HepG2 (cell line): Measurements from ENCODE around the gene S100P. TPM values are rescaled to one million over a fixed set of nuclear protein-coding genes. Genes with fewer than 3 reads are reported as not detected.

Source experiments
- AKAP8 ChIP-seq: sonication (generic); formaldehyde crosslinking; IDR thresholded peaks from 2 replicates; pipeline ENCODE4 v1.5.1; 2020; ENCODE audit warnings: mild to moderate bottlenecking, missing genetic modification reagents
- FOXO1 ChIP-seq: sonication (generic); formaldehyde crosslinking; IDR thresholded peaks from 2 replicates; pipeline ENCODE4 v1.4.0; 2020; ENCODE audit warnings: missing genetic modification reagents
- FOXP4 ChIP-seq: sonication (generic); formaldehyde crosslinking; IDR thresholded peaks from 2 replicates; pipeline ENCODE4 v1.4.0; 2020; ENCODE audit warnings: missing genetic modification reagents
- HOMEZ ChIP-seq: IDR thresholded peaks from 2 replicates; pipeline ENCODE4 v1.6.1; 2016; ENCODE audit warnings: low read depth
- KAT8 ChIP-seq: IDR thresholded peaks from 2 replicates; pipeline ENCODE4 v1.6.1; 2016; ENCODE audit warnings: missing genetic modification reagents, missing compliant biosample characterization
- NKX3-1 ChIP-seq: sonication (generic); formaldehyde crosslinking; IDR thresholded peaks from 2 replicates; pipeline ENCODE4 v1.5.0; 2020; ENCODE audit warnings: missing genetic modification reagents
- SALL2 ChIP-seq: sonication (generic); formaldehyde crosslinking; IDR thresholded peaks from 2 replicates; pipeline ENCODE4 v1.8.1; 2023; ENCODE audit warnings: mild to moderate bottlenecking, missing genetic modification reagents, inconsistent platforms
- SNAPC2 ChIP-seq: sonication (generic); formaldehyde crosslinking; IDR thresholded peaks from 2 replicates; pipeline ENCODE4 v1.8.1; 2022; ENCODE audit warnings: mild to moderate bottlenecking, missing genetic modification reagents
- ZNF18 ChIP-seq: sonication (generic); formaldehyde crosslinking; IDR thresholded peaks from 2 replicates; pipeline ENCODE4 v1.8.0; 2022; ENCODE audit warnings: mild to moderate bottlenecking, missing genetic modification reagents; ENCODE audit not compliant: insufficient replicate concordance
- ZNF232 ChIP-seq: sonication (generic); formaldehyde crosslinking; IDR thresholded peaks from 2 replicates; pipeline ENCODE4 v1.4.0; 2020; ENCODE audit warnings: missing genetic modification reagents, borderline replicate concordance
- ZNF335 ChIP-seq: sonication (generic); formaldehyde crosslinking; IDR thresholded peaks from 2 replicates; pipeline ENCODE4 v1.4.0; 2020; ENCODE audit warnings: missing genetic modification reagents
- ZNF34 ChIP-seq: sonication (generic); formaldehyde crosslinking; IDR thresholded peaks from 2 replicates; pipeline ENCODE4 v1.4.0; 2020; ENCODE audit warnings: mild to moderate bottlenecking, missing genetic modification reagents, borderline replicate concordance
- ZNF44 ChIP-seq: sonication (generic); formaldehyde crosslinking; IDR thresholded peaks from 2 replicates; pipeline ENCODE4 v1.5.1; 2020; ENCODE audit warnings: mild to moderate bottlenecking, missing genetic modification reagents
- ZNF678 ChIP-seq: sonication (generic); formaldehyde crosslinking; IDR thresholded peaks from 2 replicates; pipeline ENCODE4 v1.4.0; 2020; ENCODE audit warnings: mild to moderate bottlenecking, missing genetic modification reagents
- ZNF839 ChIP-seq: sonication (generic); formaldehyde crosslinking; IDR thresholded peaks from 2 replicates; pipeline ENCODE4 v1.4.0; 2020; ENCODE audit warnings: missing genetic modification reagents, mild to moderate bottlenecking, borderline replicate concordance
- polyA plus RNA-seq, 8 experiments: library from polyadenylated mRNA; depleted of rRNA in 3 of 8; stranded (reverse) in 7 of 8; unstranded in 1 of 8; fragments of >200 nt; fragmentation: Illumina TruSeq in 4 of 8; extraction: Trizol in 4 of 8; gene quantifications; 2 replicates each; pipeline versions ENCODE4 v1.2.1 to v1.2.3, GENCODE V29; 2011 to 2016; ENCODE audit warnings: low read depth in 4 of 8, missing spikeins in 1 of 8, mixed read lengths in 1 of 8; ENCODE audit not compliant: insufficient read depth in 1 of 8
- total RNA-seq, 5 experiments: library from RNA; depleted of rRNA; stranded (reverse); fragments of >200 nt; fragmentation: Illumina TruSeq; extraction: Trizol; gene quantifications; 2 replicates each; pipeline ENCODE4 v1.2.3, GENCODE V29; 2016; ENCODE audit warnings: low read depth in 1 of 5
- TF ChIP-seq, protein P1 (sequence below): sonication (generic); formaldehyde crosslinking; IDR thresholded peaks from 2 replicates; pipeline ENCODE4 v1.9.0; 2022; ENCODE audit warnings: low read depth, missing genetic modification reagents
- TF ChIP-seq, protein P2 (sequence below): sonication (generic); formaldehyde crosslinking; IDR thresholded peaks from 2 replicates; pipeline ENCODE4 v1.4.0; 2020; ENCODE audit warnings: mild to moderate bottlenecking, missing genetic modification reagents
- TF ChIP-seq, protein P3 (sequence below): fragments of 450-650 bp; IDR thresholded peaks from 2 replicates; pipeline ENCODE4 v1.6.1; 2017
- TF ChIP-seq, protein P4 (sequence below): sonication (generic); formaldehyde crosslinking; conservative IDR thresholded peaks from 2 replicates; pipeline ENCODE4 v1.8.0; 2022; ENCODE audit warnings: low read depth, missing genetic modification reagents

The S100P gene
- total and polyA plus RNA-seq, 2 of the 13 experiments (the other 11 are each of a cell fraction or from before 2014, with no cell fraction given): 278 to 1,649 TPM

- TF ChIP-seq FOXP4 (CRISPR knock-in tag): no peak; the same call in 1 of the 2 replicates
- no peak; the same call in 1 of the 2 replicates for TF ChIP-seq SALL2
- peak; percentile 38; the same call in 1 of the 2 replicates for TF ChIP-seq ZNF232 (CRISPR knock-in tag)
- TF ChIP-seq, protein P1, sequence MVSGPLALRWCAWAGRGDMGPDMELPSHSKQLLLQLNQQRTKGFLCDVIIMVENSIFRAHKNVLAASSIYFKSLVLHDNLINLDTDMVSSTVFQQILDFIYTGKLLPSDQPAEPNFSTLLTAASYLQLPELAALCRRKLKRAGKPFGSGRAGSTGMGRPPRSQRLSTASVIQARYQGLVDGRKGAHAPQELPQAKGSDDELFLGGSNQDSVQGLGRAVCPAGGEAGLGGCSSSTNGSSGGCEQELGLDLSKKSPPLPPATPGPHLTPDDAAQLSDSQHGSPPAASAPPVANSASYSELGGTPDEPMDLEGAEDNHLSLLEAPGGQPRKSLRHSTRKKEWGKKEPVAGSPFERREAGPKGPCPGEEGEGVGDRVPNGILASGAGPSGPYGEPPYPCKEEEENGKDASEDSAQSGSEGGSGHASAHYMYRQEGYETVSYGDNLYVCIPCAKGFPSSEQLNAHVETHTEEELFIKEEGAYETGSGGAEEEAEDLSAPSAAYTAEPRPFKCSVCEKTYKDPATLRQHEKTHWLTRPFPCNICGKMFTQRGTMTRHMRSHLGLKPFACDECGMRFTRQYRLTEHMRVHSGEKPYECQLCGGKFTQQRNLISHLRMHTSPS (CRISPR knock-in tag): 0 out of 2 replicates have a peak, but pooled peaks have one; percentile 38
- peak; percentile 86 for TF ChIP-seq ZNF18 (CRISPR knock-in tag)
- no peak for TF ChIP-seq ZNF335 (CRISPR knock-in tag)
- 0 out of 2 replicates have a peak, but pooled peaks have one; percentile 21 for TF ChIP-seq KAT8 (CRISPR knock-in tag)
- no peak for TF ChIP-seq SNAPC2 (CRISPR knock-in tag)
- TF ChIP-seq FOXO1 (CRISPR knock-in tag): no peak
- TF ChIP-seq NKX3-1 (CRISPR knock-in tag): peak; percentile 28; the same call in 1 of the 2 replicates
- TF ChIP-seq ZNF678 (CRISPR knock-in tag): no peak
- no peak for TF ChIP-seq ZNF34
- TF ChIP-seq, protein P2, sequence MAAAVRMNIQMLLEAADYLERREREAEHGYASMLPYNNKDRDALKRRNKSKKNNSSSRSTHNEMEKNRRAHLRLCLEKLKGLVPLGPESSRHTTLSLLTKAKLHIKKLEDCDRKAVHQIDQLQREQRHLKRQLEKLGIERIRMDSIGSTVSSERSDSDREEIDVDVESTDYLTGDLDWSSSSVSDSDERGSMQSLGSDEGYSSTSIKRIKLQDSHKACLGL (CRISPR knock-in tag): 0 out of 2 replicates have a peak, but pooled peaks have one; percentile 61
- TF ChIP-seq, protein P3, sequence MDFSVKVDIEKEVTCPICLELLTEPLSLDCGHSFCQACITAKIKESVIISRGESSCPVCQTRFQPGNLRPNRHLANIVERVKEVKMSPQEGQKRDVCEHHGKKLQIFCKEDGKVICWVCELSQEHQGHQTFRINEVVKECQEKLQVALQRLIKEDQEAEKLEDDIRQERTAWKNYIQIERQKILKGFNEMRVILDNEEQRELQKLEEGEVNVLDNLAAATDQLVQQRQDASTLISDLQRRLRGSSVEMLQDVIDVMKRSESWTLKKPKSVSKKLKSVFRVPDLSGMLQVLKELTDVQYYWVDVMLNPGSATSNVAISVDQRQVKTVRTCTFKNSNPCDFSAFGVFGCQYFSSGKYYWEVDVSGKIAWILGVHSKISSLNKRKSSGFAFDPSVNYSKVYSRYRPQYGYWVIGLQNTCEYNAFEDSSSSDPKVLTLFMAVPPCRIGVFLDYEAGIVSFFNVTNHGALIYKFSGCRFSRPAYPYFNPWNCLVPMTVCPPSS: no peak
- TF ChIP-seq ZNF839 (CRISPR knock-in tag): no peak
- TF ChIP-seq, protein P4, sequence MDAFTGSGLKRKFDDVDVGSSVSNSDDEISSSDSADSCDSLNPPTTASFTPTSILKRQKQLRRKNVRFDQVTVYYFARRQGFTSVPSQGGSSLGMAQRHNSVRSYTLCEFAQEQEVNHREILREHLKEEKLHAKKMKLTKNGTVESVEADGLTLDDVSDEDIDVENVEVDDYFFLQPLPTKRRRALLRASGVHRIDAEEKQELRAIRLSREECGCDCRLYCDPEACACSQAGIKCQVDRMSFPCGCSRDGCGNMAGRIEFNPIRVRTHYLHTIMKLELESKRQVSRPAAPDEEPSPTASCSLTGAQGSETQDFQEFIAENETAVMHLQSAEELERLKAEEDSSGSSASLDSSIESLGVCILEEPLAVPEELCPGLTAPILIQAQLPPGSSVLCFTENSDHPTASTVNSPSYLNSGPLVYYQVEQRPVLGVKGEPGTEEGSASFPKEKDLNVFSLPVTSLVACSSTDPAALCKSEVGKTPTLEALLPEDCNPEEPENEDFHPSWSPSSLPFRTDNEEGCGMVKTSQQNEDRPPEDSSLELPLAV (CRISPR knock-in tag): no peak
- TF ChIP-seq HOMEZ: no peak
- TF ChIP-seq ZNF44 (CRISPR knock-in tag): no peak
- TF ChIP-seq AKAP8 (CRISPR knock-in tag): no peak
Observed at GRCh38 chr4:6674500-6675149, 19.1 kb upstream of the S100P start (continued).
